Liver (tissue), 9 donors: ENCODE measurements around the gene ODC1. TPM values are rescaled to one million over a fixed set of nuclear protein-coding genes. Genes with fewer than 3 reads are reported as not detected.

Source experiments
- DNase-seq: peaks from one replicate; pipeline ENCODE4 v3.0.0-alpha.2; 2017; ENCODE audit warnings: low spot score
- H3K27ac ChIP-seq, 2 donors: one replicate each; pipeline ENCODE4 v1.7.0; 2013; ENCODE audit warnings: inconsistent platforms in 2 of 2, low read length in 2 of 2, control low read depth in 1 of 2, low read depth in 1 of 2, mild to moderate bottlenecking in 1 of 2
- H3K27me3 ChIP-seq, 4 donors: one replicate each; pipeline versions ENCODE4 v1.6.1 to v1.7.0; 2013; ENCODE audit warnings: low read length in 3 of 4, inconsistent platforms in 1 of 4, mild to moderate bottlenecking in 1 of 4, moderate library complexity in 1 of 4; ENCODE audit not compliant: control insufficient read depth in 4 of 4, insufficient read depth in 4 of 4
- H3K36me3 ChIP-seq, 4 donors: one replicate each; pipeline versions ENCODE4 v1.6.1 to v1.7.0; 2013; ENCODE audit warnings: low read length in 3 of 4, mild to moderate bottlenecking in 3 of 4, low read depth in 1 of 4, moderate library complexity in 1 of 4; ENCODE audit not compliant: control insufficient read depth in 4 of 4, insufficient read depth in 3 of 4
- H3K4me1 ChIP-seq, 4 donors: one replicate each; pipeline versions ENCODE4 v1.6.1 to v1.7.0; 2013; ENCODE audit warnings: low read length in 3 of 4, mild to moderate bottlenecking in 3 of 4, moderate library complexity in 1 of 4; ENCODE audit not compliant: control insufficient read depth in 4 of 4, insufficient read depth in 4 of 4
- H3K4me3 ChIP-seq, 3 donors: one replicate each; pipeline versions ENCODE4 v1.6.1 to v1.7.0; 2013; ENCODE audit warnings: low read length in 3 of 3, control low read depth in 1 of 3, low read depth in 1 of 3, mild to moderate bottlenecking in 1 of 3
- H3K9ac ChIP-seq, 2 donors: one replicate each; pipeline ENCODE4 v1.7.0; 2013; ENCODE audit warnings: low read length in 2 of 2, mild to moderate bottlenecking in 2 of 2, moderate library complexity in 2 of 2, control low read depth in 1 of 2, low read depth in 1 of 2
- H3K9me3 ChIP-seq, 4 donors: one replicate each; pipeline versions ENCODE4 v1.6.1 to v1.7.0; 2013; ENCODE audit warnings: low read length in 3 of 4; ENCODE audit not compliant: control insufficient read depth in 4 of 4
- ATF3 ChIP-seq: IDR thresholded peaks from 2 replicates; pipeline ENCODE4 v1.6.1; 2016; ENCODE audit warnings: antibody characterized with exemption
- CTCF ChIP-seq: fragments of 150-350 bp; IDR thresholded peaks from 2 replicates; pipeline ENCODE4 v1.5.1; 2017; ENCODE audit warnings: improper control_type of control experiment, low read depth, low read length; ENCODE audit not compliant: missing input control
- EGR1 ChIP-seq, 2 donors: IDR thresholded peaks; 2 replicates each; pipeline ENCODE4 v1.6.1; 2016 to 2018; ENCODE audit warnings: antibody characterized with exemption in 2 of 2, low read depth in 2 of 2
- FOXA1 ChIP-seq: IDR thresholded peaks from 2 replicates; pipeline ENCODE4 v1.6.1; 2016; ENCODE audit warnings: antibody characterized with exemption
- HNF4A ChIP-seq, 2 donors: conservative IDR thresholded peaks; 2 replicates each; pipeline ENCODE4 v1.6.1; 2016; ENCODE audit warnings: antibody characterized with exemption in 2 of 2, mild to moderate bottlenecking in 2 of 2
- JUND ChIP-seq, 2 donors: IDR thresholded peaks; 2 replicates each; pipeline ENCODE4 v1.6.1; 2016; ENCODE audit warnings: antibody characterized with exemption in 2 of 2
- NR2F2 ChIP-seq: IDR thresholded peaks from 2 replicates; pipeline ENCODE4 v1.6.1; 2016; ENCODE audit warnings: antibody characterized with exemption
- RXRA ChIP-seq, 2 donors: IDR thresholded peaks; 2 replicates each; pipeline ENCODE4 v1.6.1; 2017 to 2018; ENCODE audit warnings: antibody characterized with exemption in 2 of 2, mild to moderate bottlenecking in 1 of 2
- TAF1 ChIP-seq: conservative IDR thresholded peaks from 2 replicates; pipeline ENCODE4 v1.6.1; 2016; ENCODE audit warnings: antibody characterized with exemption, mild to moderate bottlenecking
- YY1 ChIP-seq: IDR thresholded peaks from 2 replicates; pipeline ENCODE4 v1.6.1; 2016; ENCODE audit warnings: antibody characterized with exemption, mild to moderate bottlenecking
- ZBTB33 ChIP-seq: IDR thresholded peaks from 2 replicates; pipeline ENCODE4 v1.6.1; 2016; ENCODE audit warnings: antibody characterized with exemption
- WGBS: extraction: QIAGEN DNeasy Blood & Tissue Kit; methylation state at CpG from one replicate; pipeline ENCODE4 v1.1.7; 2013; 5-methylcytosine and 5-hydroxymethylcytosine counted together
- polyA plus RNA-seq, 2 donors: library from polyadenylated mRNA; stranded (reverse) in 1 of 2; unstranded in 1 of 2; fragments of 200-250 nt in 1 of 2; fragments of >200 nt in 1 of 2; fragmentation: Nextera tagmentation in 1 of 2; extraction: Ambion mirVana in 1 of 2; gene quantifications; one replicate each; pipeline versions ENCODE4 v1.2.1 to v1.2.3, GENCODE V29; 2013 to 2015
- total RNA-seq, 2 donors: library from RNA; depleted of rRNA; stranded (reverse); fragments of >200 nt; gene quantifications; one replicate each; pipeline ENCODE4 v1.2.3, GENCODE V29; 2014
- TF ChIP-seq, protein P1 (sequence below): IDR thresholded peaks from 2 replicates; pipeline ENCODE4 v1.6.1; 2016; ENCODE audit warnings: antibody characterized with exemption
- donor health status: healthy.
- donor health status: healthy.
- donor health status: healthy.
- donor health status: healthy.
- donor health status: healthy.

The ODC1 gene
- total and polyA plus RNA-seq, 4 donors: 8.3 to 75.8 (median 48.1) TPM

DNA sequence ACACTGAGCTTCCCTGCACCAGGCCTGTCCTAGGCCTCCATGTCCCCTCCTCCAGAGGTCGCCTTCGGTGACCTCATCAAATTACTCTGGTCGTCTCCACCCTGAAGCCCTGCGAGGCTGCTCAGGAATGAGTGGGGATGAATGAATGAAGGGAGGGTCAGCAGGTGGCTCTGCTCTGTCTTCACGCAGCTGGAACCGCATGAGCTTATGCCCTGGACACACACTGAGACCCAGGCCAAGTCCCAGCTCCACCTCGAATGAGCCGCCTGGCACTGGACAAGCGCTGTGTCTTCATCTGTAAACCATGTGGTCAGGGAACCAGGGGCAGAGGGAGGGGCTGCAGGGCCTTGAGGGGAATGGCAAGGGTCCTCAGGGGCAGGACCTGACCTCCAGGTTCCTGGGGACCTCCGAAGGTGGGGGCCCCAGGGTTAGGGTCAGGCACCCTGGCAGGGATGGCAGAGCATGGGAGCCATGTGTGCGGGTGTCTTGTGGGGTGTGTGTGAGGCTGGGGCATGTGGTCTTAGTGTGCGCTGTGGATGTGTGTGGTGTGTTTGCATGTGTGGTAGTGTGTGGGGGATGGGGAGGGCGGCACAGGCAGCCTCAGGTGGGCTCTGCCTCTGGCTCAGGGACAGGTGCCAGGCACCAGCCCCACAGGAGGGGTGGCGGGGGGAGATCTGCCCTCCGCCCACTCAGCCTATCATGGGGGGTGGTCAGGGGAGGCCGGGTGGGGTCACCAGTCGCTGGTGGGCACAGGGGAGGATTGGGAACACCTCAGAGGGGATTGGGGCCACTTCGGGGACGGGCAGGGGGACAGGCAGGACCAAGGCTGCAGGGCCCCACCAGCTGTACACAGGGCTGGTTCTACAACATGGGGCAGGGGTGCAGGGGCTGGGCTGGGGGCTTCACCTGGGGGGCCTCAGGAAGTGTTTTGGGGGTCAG lies 13.9 kb downstream of the ODC1 start:
- no peak for DNase-seq
- Histone ChIP-seq H3K9ac (no peak overlapping the region), H3K27me3 (no peaks in the 10 kb centered on the region), H3K9me3 (no peaks in the 10 kb centered on the region), H3K36me3 (no peaks in the 10 kb centered on the region), H3K4me3 (no peak overlapping the region), H3K27ac (no peak overlapping the region), H3K4me1 (peaks cover 0 to 3% (median under 1%) of the 10 kb centered on the region in 4 donors)
- WGBS: 78% methylated on average over 19 of the region's 19 CpGs
- TF ChIP-seq FOXA1 (no peak), TAF1 (no peak)

DNA sequence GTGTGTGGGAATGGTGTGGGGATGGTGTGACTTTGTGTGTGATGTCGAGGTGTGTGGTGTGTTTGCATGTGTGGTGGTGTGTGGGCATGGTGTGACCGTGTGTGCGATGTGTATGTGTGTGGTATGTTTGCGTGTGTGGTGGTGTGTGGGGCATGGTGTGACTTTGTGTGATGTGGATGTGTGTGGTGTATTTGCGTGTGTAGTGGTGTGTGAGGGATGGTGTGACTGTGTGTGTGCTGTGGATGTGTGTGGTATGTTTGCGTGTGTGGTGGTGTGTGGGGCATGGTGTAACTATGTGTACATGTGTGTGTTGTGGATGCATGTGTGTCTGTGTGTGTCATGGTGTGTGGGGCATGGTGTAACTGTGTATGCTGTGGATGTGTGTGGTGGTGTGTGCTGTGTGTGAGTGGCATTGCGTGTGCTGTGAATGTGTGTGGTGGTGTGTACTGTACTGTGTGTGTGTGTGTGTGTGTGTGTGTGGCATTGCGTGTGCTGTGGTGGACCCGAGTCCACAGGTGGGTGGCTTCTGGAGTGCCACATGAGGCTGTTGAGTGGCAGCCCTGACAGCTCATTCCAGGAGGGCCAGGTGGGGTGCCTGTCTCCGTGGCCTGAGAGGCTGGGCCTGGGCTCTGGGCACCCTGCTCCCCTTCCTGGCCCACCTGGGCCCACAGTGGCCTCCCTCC lies 14.7 kb downstream of the ODC1 start:
- Histone ChIP-seq H3K27me3 (no peaks in the 10 kb centered on the region), H3K9ac (no peak overlapping the region), H3K27ac (no peak overlapping the region), H3K4me1 (peaks cover 0 to 3% (median 1%) of the 10 kb centered on the region in 4 donors), H3K36me3 (no peaks in the 10 kb centered on the region), H3K9me3 (no peaks in the 10 kb centered on the region), H3K4me3 (no peak overlapping the region)
- TF ChIP-seq ATF3: no peak
- TF ChIP-seq, protein P1, sequence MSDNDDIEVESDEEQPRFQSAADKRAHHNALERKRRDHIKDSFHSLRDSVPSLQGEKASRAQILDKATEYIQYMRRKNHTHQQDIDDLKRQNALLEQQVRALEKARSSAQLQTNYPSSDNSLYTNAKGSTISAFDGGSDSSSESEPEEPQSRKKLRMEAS: no peak
- TF ChIP-seq CTCF: no peak
- TF ChIP-seq HNF4A (conservative IDR thresholded peaks at IDR 0.05): no peak
- no peak for TF ChIP-seq NR2F2
- no peak for TF ChIP-seq ZBTB33
- no peak for TF ChIP-seq EGR1 (IDR thresholded peaks at IDR 0.05; ENCODE audit: low read depth in 2 of 2)
- TF ChIP-seq RXRA (IDR thresholded peaks at IDR 0.05): no peak
- no peak for TF ChIP-seq YY1
- no peak for TF ChIP-seq TAF1
- TF ChIP-seq JUND (IDR thresholded peaks at IDR 0.05): no peak
- TF ChIP-seq FOXA1: no peak
- 92% methylated on average over 10 of the region's 10 CpGs for WGBS
- no peak for DNase-seq
